ENCODE data around the gene PRR33.
A peak's percentile ranks its signal among the peaks of the same experiment; 100 is the strongest.

The PRR33 gene

DNA sequence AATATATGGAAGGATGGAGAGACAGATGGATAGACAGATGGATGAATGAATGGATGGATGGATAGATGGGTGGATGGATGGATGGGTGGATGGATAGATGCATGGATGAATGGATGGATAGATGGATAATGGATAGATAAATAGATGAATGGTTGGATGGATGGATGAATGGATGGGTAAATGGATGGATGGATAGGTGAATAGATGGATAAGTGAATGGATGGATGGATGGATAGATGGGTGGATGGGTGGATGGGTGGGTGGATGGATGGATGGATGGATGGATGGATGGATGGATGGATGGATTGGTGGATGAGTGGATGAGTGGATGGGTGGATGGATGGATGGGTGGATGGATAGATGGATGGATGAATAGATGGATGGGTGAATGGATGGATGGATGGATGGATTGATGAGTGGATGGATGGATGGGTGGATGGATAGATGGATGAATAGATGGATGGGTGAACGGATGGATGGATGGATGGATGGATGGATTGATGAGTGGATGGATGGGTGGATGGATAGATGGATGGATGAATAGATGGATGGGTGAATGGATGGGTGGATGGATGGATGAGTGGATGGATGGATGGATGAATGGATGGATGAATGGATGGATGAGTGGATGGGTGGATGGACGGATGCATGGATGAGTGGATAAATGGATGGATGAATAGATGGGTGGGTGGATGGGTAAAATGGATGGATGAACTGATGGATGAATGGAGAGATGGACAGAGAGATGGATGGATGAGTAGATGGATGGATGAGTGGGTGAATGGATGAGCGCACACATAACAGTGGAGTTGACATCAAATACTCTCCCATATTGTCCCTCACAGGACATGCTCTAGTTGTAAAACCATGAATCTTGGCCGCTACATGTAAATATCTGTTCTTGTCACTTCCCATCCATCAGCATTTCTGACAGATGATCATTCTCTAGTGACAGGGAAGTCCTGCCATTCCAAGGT is 30.0 kb downstream of the PRR33 start:
- no peak for DNase-seq

DNA sequence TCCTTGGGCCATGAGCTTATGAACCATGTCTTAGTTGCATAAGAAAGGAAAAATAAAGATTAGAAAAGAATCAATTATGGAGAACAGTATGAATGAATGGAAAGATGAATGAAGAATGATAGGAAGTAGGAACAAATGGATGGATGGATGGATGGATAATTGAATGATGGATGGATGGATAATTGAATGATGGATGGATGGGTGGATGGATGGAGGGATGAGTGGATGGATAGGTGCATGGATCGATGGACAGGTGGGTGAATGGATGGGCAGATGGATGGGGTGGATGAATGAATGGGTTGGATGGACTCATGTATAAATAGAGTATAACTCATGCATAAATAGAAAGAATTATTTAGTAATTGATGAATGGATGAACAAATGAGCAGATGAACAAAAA is 31.6 kb downstream of the PRR33 start:
- DNase-seq: no peak

DNA sequence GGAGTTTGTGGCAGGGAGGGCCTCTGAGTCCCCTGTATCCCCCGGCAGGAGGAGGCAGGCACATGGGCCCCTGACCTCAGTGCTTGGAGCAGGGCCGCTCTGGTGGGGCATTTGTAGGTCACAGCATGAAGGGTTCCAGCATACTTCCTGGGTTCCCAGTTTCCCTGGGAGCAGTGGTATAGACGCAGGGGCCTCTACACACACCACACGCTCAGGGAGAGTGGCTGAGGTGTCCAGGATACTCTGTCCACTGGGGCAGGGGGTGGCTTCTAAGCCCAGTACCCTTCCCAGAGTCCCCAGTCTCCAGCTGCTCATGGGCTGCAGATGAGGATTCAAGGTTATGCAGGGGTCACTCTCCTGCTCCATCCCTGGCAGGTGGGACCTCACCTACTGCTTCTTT is 32.7 kb downstream of the PRR33 start:
- DNase-seq: no peak

DNA sequence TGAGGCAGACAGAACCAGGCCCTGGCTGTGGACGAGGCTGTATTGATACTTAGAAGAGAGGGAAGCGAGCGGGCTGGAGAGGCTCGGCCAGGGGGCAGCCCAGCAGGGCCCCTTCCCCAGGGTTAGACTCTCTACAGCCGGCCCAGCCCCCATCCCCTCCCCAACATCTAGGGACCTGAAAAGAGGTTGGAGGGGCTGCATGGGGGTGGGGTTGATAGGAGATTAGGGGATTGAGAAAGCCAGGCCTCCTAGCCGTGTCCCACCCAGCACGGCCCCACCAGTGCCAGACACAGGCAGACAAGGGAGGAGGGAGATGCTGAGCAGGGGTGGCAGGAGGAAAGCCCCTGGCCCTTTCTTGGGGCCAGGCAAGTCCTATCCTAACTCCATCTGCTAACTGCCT is 33.1 kb downstream of the PRR33 start:
- DNase-seq: no peak

DNA sequence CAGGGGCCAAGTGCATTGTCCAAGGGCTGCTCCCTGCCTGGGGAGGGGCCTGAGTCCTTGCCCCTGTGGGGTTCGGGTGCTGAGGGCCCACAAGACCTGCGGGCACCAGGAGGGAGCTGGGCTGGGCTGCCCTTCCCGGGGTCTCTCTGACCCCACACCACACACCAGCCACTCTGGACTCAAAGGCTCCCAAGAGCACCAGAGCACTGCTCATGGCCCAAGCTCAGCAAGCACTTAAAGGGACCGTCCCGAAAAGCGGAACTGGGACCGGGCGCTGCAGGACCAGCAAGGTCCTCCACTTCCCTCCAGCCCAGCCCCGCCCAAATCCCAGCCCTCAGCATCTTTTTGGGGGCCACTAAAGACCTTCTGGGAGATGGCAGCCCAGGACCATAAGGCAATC is 33.5 kb downstream of the PRR33 start:
- DNase-seq: no peak

DNA sequence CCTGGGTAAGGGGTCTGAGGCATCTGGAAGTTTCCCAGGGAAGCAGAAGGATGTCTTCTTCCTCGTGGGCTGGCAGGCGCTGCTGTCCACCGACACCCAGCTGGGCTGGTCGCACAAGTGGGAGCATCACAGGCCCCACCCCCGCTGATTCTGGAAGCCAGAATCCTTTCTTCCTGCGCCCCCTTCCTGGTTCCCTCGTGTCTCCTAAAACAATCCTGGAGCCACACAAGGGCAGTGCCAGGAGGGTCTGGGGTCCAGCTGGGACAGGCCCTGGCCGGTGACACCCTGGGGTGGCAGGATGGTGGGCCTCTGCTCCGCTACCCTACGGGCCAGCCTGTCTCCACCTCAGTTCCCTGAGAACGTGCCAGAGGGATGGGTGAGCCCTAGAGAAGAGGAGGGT is 34.6 kb downstream of the PRR33 start:
- DNase-seq: no peak

DNA sequence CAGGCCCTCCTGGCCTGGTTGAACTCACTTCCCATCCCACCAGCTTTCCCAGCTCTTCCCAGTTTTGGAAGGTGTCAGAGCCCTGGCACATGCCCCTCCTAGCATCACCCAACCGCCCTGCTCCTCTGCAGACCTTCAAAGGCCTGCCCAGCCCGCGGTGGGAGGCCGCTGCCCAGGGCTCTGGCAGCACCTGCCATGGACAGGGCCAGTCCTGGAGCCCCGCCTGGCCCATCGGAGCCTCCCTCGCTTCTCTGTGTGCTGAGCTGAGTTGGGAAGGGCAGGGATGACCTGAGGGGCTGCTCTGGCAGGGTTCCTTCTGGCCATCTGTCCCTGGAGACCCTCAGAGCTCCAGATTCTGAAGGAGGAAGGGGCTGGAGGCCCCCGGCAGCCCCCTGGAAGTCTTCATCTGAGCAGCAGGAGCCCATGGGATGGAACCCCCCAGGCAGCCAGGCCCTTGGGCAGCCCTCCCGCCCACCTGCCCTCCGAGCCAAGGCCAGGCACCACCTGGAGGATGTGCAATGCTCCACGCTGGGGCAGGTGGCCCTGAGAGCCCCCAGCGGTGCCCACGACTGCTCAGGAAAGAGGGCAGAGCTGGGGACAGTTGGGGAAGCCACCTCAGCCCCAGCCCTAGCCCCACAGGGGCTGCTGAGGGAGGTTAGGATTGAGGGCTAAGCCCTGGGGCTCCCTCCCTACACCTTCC is 35.2 kb downstream of the PRR33 start:
- DNase-seq: no peak

DNA sequence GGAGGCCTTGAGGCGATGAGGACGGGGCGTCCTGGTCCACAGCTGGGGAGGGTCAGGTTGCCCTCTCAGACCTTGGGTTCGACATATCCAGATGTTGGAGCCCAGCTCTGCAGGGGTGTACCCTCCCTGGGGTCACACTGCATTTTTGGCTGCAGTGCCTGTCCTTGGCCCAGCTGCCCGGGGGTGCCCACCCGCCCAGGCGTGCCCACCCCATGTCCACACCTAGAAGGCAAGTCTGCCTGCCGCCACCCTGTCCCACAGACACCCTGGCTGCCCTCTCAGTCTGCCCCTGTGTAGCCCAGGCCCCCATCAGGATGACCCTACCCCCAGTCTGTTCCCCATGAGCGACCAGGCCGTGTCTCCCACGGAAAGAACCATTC is 35.8 kb downstream of the PRR33 start:
- no peak for DNase-seq

DNA sequence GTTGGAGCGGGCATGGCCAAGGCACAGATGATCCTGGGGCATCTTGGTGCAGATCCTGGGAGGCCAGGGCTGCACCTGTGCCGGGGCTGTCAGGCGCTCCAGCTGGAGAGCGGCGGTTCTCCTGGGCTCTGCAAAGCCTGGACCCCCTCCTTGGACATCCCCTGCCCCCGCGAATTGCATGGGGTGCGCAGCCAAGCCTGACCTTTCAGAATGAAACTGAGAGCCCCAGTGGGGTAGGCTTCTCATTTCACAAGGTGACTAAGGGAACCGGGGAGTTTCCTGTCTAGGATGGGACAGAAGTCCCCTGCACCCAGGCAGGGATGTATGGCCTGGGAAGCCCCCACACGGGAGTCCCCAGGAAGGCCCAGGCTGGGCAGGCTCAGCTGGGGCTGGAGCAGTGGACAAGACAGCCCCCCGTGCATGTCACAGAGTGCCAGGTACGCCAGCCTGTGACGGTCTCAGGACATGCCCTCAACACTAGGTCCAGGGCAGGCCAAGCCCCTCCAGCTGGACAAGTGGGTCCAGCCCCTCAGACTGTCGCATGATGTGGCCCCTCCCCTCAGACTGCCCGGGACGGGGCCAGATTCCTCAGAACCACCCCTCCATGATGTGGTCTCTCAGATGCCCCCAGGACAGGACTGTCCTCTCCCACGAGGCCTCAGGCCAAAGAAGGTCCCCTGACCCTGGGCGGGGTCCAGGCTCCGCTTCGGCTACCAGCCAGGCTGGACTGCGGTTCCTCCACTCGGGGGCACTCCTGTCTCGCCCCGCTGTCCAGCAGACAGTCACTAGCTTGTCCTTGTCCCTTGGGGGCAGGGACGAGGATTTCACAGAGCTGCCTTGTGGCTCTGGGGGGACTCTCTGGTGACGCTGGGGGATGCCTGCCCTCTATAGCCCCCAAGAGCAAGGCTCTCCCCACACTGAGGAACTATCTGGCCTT is 36.5 kb downstream of the PRR33 start:
- DNase-seq: no peak

DNA sequence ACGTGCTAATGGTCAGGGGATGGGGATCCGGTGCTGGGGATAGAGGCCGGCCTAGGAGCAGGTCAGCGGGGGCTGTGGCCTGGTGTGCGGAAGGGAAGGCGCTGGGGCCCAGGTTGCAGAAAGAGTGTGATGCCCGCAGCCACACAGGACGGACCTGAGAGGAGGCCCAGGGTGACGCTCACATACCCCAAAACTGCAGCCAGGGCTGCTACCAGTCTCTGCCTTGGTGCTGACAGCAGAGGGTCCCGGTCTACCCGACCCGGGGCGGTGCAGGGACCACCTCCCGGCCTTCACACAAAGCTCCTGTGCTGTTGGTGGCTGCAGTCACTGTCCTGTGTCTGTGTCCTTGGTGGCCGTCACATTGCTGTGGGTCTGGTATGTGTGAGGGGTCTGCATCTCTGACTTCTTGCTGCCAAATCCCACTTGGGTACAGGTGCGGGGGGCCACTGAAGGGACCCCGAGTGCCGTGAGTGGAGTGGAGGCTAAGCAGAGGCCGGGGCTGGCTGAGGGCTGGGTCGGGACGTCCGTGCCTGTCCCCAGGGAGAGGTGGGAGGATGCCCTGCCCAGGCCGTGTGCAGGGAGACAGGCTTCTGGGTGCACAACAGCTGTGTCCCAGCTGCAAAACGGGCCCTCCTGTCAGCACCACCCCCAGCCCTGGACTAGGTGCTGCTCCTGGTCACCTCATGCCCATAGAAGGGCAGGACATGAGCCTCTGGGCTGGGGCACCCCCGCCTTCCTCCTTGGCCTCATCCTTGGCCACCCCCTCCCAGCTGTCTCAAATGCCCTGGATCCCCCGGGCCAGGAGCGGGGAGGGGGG is 37.4 kb downstream of the PRR33 start:
- no peak for DNase-seq

DNA sequence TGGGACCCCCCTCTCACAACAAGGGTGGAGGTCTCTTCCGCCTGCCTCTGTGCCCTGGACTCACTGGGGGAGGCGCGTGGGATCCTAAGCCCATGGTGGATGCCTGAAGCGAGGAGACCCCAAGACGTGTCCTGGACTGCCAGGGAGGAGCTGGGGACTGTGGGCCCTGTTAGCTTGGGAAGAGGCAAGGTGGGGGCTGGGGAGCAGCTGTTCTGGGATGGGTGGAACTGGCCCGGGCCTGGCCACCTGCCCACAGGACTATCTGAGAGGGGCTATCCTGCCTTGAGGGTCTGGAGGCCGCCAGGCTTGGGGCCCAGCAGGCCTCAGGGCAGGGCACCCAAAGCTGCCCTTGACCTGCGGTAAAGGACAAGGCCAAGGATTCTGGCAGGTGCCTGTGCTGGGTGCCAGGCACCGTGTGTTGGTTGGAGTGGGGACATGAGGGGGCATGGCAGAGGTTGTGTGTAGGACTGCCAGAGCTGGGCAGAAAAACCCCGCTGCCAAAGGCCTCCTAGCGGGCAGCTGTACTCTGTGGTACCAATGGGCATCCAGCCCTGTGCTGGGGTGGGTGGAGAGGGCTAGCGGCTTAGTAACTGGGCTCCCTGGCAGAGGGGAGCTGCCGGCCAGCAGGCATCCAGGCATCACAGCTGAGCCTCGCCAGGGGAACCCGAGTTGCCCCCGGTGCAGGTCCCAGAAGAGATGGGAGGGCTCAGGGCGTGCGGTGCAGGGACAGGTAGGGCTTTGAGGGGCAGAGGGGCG is 38.1 kb downstream of the PRR33 start:
- peak in 1 of 2 donors; percentile 35 for DNase-seq

DNA sequence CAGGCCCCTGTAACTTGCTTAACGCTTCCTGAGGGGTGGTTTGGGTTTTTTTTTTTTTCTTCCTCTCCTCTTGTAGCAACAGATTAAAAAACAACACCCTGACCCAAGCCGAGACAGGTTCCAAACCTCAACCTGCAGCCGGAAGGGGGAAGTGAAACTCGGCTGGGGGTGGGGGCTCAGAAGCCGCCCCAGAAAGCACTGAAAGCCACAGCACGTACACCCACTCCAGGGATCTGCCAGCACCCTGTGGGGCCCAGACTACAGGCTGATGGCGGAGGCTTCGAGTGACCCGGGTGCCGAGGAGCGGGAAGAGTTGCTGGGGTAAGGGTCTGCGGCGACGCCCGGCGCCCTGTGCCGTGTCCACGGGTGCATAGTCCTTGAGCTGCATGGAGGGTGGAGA is 38.8 kb downstream of the PRR33 start, which contains the start of gene LSP1:
Gene LSP1 (plus strand): TSS at position 208 of the 400 bp plus-strand sequence. CDS start 61 bp downstream, at position 269.
- peak; percentile 87 to 90 for DNase-seq

DNA sequence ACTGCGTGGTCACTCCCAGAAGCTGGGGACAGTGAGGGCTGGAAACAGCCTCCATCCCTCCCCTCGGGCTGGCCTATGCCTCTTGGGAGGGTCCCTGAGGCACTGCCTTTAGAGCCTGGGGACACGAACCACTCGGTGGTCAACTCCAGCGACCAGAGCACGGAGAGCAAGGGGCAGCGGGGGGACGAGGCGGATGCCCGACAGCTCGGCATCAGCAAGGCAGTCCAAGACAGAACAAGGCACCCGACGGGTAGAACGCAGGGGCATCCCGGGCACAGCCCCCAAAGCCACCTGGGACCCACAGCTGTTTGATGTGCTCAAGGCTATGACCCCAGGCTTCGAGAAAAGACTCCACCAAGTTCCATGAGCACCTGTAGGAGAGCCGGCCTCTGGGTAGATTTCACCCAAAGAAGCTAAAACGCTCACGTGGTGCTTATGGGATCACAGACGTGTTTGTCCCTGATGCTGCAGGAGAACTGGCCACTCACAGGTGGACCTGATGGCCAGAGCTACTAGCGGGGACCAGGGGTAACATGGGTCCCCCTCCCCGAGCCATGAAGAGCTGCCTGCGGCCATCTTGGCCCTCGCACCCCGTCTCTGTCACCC is 39.3 kb downstream of the PRR33 start:
- DNase-seq: no peak

DNA sequence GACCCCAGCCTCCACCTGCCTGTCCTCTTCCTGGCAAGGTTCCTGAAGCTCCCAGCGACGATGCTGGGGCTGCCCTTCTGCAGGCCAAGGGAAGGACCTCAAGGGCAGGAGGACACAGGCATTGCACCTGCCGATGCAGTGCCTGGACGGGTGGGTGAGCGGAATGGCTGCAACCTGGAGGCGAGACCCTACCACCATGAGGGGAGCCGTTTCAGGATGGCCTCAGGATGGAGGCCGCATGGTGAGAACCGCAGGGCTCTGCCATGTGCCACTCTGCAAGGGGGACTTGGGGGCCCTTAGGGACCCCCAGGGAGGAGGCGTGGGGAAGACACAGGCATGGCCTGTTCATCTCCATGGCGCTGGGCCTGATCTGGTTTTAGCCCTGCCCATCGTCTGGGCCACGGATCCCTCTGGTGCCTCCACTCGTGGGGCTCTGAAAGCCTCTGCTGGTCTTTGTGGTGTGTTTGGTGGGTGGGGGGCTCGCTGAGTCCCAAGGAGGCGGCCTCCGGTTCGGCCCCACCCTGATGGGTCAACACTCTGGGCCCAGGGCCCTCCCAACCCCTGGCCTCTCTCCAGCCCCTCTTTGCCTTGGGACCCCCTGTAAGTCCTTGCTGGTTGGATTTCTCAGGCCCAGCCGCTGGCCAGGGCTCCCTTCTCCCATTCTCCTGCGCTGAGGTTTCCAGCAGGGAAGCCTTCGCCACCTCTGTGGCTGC is 40.1 kb downstream of the PRR33 start:
- DNase-seq: no peak

DNA sequence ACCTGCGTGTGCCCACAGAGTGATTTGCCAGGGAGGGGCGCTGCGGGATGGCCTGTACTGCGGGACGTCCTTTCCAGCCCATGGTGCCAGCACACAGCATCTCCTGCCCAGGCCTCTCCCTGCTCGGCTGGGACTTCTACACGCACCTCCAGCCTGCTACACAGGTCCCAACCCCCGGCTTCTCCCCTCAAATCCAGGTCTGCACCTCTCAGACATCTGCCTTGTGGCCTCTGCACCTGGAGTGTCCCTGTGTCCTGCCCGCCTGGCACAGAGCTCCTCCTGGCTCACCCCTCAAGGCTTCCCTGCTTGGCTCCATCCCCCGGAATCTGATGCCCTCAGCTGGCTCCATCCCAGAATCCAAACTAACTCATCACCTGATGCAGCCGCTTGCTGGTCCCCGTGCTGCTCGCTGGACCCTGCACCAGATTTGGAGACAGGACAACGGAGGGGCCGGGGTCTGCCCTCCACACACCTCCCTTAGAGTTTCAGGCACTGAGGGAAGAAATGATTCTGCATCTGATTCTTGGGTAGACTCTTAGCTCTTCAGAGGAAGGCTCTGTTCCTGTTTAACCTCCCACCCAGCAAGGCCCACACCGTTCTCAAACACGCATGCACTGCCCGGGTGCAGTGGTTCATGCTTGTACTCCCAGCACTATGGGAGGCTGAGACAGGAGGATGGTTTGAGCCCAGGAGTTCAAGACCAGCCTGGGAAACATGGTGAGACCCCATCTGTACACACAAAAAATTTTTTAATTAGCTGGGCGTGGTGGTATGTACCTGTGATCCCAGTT is 42.9 kb downstream of the PRR33 start:
- no peak for DNase-seq

DNA sequence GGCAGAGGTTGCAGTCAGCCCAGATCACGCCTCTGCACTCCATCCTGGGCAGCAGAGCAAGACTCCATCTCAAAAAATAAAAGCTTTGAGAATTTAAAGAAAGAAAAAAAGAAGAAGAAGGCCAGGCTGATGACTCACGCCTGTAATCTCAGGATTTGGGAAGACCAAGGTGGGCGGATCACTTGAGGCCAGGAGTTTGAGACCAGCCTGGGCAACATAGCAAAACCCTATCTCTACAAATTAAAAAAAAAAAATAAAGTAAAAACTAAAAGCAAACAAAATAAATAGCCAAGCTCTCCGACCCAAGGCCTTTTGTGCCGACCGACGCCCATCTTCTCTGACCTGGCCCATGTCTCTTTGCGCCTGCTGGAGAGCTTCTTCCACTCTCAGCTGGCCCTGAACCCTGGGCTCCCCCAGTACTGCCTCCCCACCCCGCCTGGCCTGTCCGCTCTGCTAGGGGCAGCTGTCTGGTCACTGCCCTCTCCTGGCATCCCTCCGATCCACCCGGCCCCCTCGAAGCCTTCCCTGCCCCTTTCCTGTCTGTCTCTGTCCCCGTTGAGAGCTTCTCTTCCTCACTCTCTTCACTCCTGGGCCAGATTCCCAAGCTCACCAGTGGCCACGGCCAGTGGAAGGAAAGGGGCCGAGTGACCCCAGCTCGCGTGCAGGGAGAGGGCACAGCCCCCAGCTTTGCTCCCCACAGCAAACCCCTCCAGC is 43.6 kb downstream of the PRR33 start:
- no peak for DNase-seq

DNA sequence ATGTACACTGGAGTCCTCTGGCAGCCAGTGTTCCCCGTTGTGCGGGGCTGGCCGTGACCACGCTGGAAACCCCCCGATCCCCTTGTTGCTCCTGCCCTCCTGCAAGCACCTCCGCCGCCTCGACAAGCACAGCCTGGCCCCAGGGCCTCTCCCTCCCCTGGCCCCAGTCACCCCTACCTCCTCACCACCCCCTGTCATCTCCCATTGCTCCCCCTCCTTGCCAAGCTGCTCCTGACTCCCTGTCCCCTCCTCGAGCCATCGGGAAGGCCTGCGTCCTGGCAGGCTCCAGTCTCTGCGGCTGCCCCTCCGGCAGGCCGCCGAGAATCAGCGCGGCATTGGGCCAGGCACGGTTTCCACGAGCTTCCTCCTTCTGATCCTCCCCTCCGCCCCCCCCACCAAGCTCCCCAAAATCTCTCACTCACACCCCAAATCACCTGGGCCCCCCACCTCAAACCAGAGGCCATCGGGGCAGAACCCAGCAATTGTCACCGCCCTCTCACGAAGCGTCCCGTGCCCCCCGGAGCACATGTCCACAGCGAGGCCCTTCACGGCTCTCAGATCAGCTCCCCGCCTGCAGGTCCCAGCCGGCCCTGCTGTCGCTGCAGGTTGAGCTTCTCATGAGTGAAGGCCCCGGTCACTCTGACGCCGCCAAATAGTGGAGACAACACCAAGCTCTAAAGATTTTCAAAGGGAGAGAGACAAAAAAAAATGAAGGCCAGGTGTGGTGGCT is 44.5 kb downstream of the PRR33 start:
- DNase-seq: no peak

DNA sequence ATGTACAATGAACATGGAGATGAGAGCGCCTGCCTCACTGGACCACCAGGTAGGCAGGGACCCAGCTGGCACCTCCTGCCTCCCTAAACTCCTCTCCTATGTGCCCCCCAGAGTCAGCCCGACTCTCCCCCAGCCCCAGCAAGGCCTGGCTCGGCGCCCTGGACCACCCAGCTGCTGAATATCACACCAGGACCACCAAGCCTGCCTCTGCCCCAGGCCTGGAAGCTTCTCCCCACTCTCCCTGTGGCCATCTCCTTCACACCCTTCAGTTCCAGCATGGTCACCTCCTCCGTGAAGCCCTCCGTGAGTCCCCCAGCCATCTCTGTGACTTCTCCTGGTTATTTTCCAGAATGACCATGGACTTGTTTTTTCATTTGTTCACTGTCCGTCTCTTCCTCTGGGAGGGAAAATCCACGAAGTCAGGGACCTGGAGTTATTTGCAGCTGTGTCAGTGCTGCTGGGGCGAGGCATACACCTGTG is 45.2 kb downstream of the PRR33 start:
- no peak for DNase-seq
